Measurements from ENCODE around the gene COX7A2. TPM values are rescaled to one million over a fixed set of nuclear protein-coding genes. Genes with fewer than 3 reads are reported as not detected.

COX7A2 gene
- total RNA-seq, 2 experiments from 2014 or later: 538 to 540 TPM

- CTCF ChIA-PET: no interaction called here
- POLR2A ChIA-PET: no interaction called here
Observed at GRCh38 chr6:75230484-75231325, 12.9 kb downstream of the COX7A2 start.

- CTCF ChIA-PET: no interaction called here
- POLR2A ChIA-PET: no interaction called here
Observed at GRCh38 chr6:75224303-75224926, 19.2 kb downstream of the COX7A2 start.

GRCh38 chr6:75223428-75223827 is 20.2 kb downstream of the COX7A2 start:
- ChIA-PET POLR2A (no interaction called here), CTCF (no interaction called here)

- ChIA-PET POLR2A (no interaction called here), CTCF (no interaction called here)
Observed at GRCh38 chr6:75222261-75222660, 21.3 kb downstream of the COX7A2 start.

- CTCF ChIA-PET: no interaction called here
Observed at GRCh38 chr6:75221116-75221515, 22.5 kb downstream of the COX7A2 start.

GRCh38 chr6:75220357-75220756 is 23.2 kb downstream of the COX7A2 start:
- POLR2A ChIA-PET: no interaction called here
- CTCF ChIA-PET: interaction anchor here (0.5 kb wide), 1 partner anchor 482 kb away, joined by 3 read pairs; no protein-coding TSS in a partner anchor

More at GRCh38 chr6:75221116-75221515, 22.5 kb downstream of the COX7A2 start:
- POLR2A ChIA-PET: no interaction called here

GRCh38 chr6:75219263-75219662 is 24.3 kb downstream of the COX7A2 start:
- ChIA-PET POLR2A (no interaction called here), CTCF (interaction anchor here (1.8 kb wide), 1 partner anchor 10 kb away, joined by 7 read pairs; no protein-coding TSS in a partner anchor)

- POLR2A ChIA-PET: no interaction called here
- CTCF ChIA-PET: interaction anchor here (0.5 kb wide), 1 partner anchor 1571 kb away, joined by 4 read pairs; no protein-coding TSS in a partner anchor
Observed at GRCh38 chr6:75217193-75217592, 26.4 kb downstream of the COX7A2 start.

GRCh38 chr6:75215291-75215690 is 28.3 kb downstream of the COX7A2 start:
- CTCF ChIA-PET: interaction anchor here (0.6 kb wide), 1 partner anchor 348 kb away, joined by 3 read pairs; no protein-coding TSS in a partner anchor
- POLR2A ChIA-PET: no interaction called here

- ChIA-PET POLR2A (no interaction called here), CTCF (no interaction called here)
Observed at GRCh38 chr6:75213732-75214131, 29.9 kb downstream of the COX7A2 start.

- POLR2A ChIA-PET: no interaction called here
- CTCF ChIA-PET: no interaction called here
Observed at GRCh38 chr6:75213112-75213511, 30.5 kb downstream of the COX7A2 start.

- ChIA-PET POLR2A (no interaction called here), CTCF (interaction anchor here (0.6 to 1.0 kb wide), 3 partner anchors 10 to 1475 kb away, joined by 3 to 5 read pairs (median 4); no protein-coding TSS in a partner anchor)
Observed at GRCh38 chr6:75211920-75212590, 31.5 kb downstream of the COX7A2 start.

- CTCF ChIA-PET: interaction anchor here (0.6 to 3.2 kb wide), 6 partner anchors 9 to 1474 kb away, joined by 3 to 15 read pairs (median 4); no protein-coding TSS in a partner anchor
- POLR2A ChIA-PET: no interaction called here
Observed at GRCh38 chr6:75210885-75211739, 32.5 kb downstream of the COX7A2 start.

- ChIA-PET POLR2A (interaction anchor here (0.6 kb wide), 1 partner anchor 541 kb away, joined by 4 read pairs; no protein-coding TSS in a partner anchor), CTCF (interaction anchor here (1.0 to 3.2 kb wide), 14 partner anchors 10 to 1537 kb away, joined by 3 to 15 read pairs (median 5); no protein-coding TSS in a partner anchor)
Observed at GRCh38 chr6:75209184-75209723, 34.3 kb downstream of the COX7A2 start.

- POLR2A ChIA-PET: interaction anchor here (0.6 kb wide), 1 partner anchor 542 kb away, joined by 4 read pairs; no protein-coding TSS in a partner anchor
- CTCF ChIA-PET: interaction anchor here (1.0 to 3.2 kb wide), 14 partner anchors 11 to 1536 kb away, joined by 3 to 15 read pairs (median 5); no protein-coding TSS in a partner anchor
Observed at GRCh38 chr6:75208298-75209183, 35.1 kb downstream of the COX7A2 start.

- POLR2A ChIA-PET: no interaction called here
- CTCF ChIA-PET: interaction anchor here (0.6 to 1.2 kb wide), 5 partner anchors 10 to 1570 kb away, joined by 3 read pairs; no protein-coding TSS in a partner anchor
Observed at GRCh38 chr6:75206576-75207342, 36.8 kb downstream of the COX7A2 start.

All from activated CD8-positive, alpha-beta memory T cell treated with anti-CD3 and anti-CD28 coated beads for 36 hours (primary cell).